GM23338 (cell line): Measurements from ENCODE around the gene LIX1L. TPM values are rescaled to one million over a fixed set of nuclear protein-coding genes. Genes with fewer than 3 reads are reported as not detected.

Experiments
- ATAC-seq: fragments of 200-7000 bp; cut with Tn5 transposase; 3 replicates; pipeline ENCODE4 v1.9.1; 2020
- DNase-seq: peaks from one replicate; pipeline ENCODE4 v3.0.0-alpha.2; 2015; ENCODE audit warnings: low spot score
- H2AFZ ChIP-seq: fragments of 200-600 bp; sonication (generic); 2 replicates; pipeline ENCODE4 v1.8.0; 2016; ENCODE audit warnings: antibody characterized with exemption, mild to moderate bottlenecking, moderate library complexity
- H3F3A ChIP-seq: fragments of 200-600 bp; sonication (generic); replicated peaks from 2 replicates; pipeline ENCODE4 v1.8.0; 2017; ENCODE audit warnings: antibody characterized with exemption, mixed run types, low read depth
- H3K27ac ChIP-seq: fragments of 200-600 bp; sonication (generic); 2 replicates; pipeline ENCODE4 v1.6.1; 2016; ENCODE audit warnings: low read depth
- H3K27me3 ChIP-seq: fragments of 200-600 bp; sonication (generic); 2 replicates; pipeline ENCODE4 v1.8.0; 2016; ENCODE audit warnings: mild to moderate bottlenecking, mixed run types, moderate library complexity; ENCODE audit not compliant: insufficient read depth
- H3K36me3 ChIP-seq: fragments of 200-600 bp; sonication (generic); 2 replicates; pipeline ENCODE4 v1.8.0; 2016; ENCODE audit warnings: mild to moderate bottlenecking; ENCODE audit not compliant: insufficient read depth
- H3K4me1 ChIP-seq: fragments of 200-600 bp; sonication (generic); 2 replicates; pipeline ENCODE4 v1.8.0; 2016; ENCODE audit warnings: mild to moderate bottlenecking, moderate library complexity; ENCODE audit not compliant: insufficient read depth
- H3K4me2 ChIP-seq: fragments of 200-600 bp; sonication (generic); 2 replicates; pipeline ENCODE4 v1.7.1; 2017; ENCODE audit warnings: mixed run types
- H3K4me3 ChIP-seq: fragments of 200-600 bp; sonication (generic); 2 replicates; pipeline ENCODE4 v1.6.1; 2016; ENCODE audit warnings: mixed run types
- H3K79me2 ChIP-seq: fragments of 200-600 bp; sonication (generic); replicated peaks from 2 replicates; pipeline ENCODE4 v1.8.0; 2017; ENCODE audit warnings: mild to moderate bottlenecking; ENCODE audit not compliant: insufficient read depth
- H3K9me2 ChIP-seq: fragments of 200-600 bp; sonication (generic); 2 replicates; pipeline ENCODE4 v1.8.0; 2017; ENCODE audit not compliant: insufficient read depth
- H4K20me1 ChIP-seq: fragments of 200-600 bp; sonication (generic); replicated peaks from 2 replicates; pipeline ENCODE4 v1.8.0; 2017; ENCODE audit warnings: mild to moderate bottlenecking; ENCODE audit not compliant: insufficient read depth
- H3K27ac Mint-ChIP-seq: 2 replicates; pipeline ENCODE4 v1.8.0; 2020; ENCODE audit warnings: inconsistent platforms, mild to moderate bottlenecking, moderate library complexity, mixed read lengths
- H3K27me3 Mint-ChIP-seq: 3 replicates; pipeline ENCODE4 v1.8.0; 2022; ENCODE audit warnings: low read depth, mild to moderate bottlenecking, moderate library complexity, mixed read lengths, inconsistent platforms; ENCODE audit not compliant: insufficient read depth, poor library complexity
- H3K36me3 Mint-ChIP-seq: 3 replicates; pipeline ENCODE4 v1.8.0; 2021; ENCODE audit warnings: low read depth, mild to moderate bottlenecking, inconsistent platforms, moderate library complexity, mixed read lengths
- H3K4me1 Mint-ChIP-seq: 3 replicates; pipeline ENCODE4 v1.8.0; 2020; ENCODE audit warnings: mild to moderate bottlenecking, inconsistent platforms, mixed read lengths
- H3K4me3 Mint-ChIP-seq: 3 replicates; pipeline ENCODE4 v1.8.0; 2021; ENCODE audit warnings: moderate library complexity, mild to moderate bottlenecking, inconsistent platforms, mixed read lengths
- H3K9me3 Mint-ChIP-seq: 3 replicates; pipeline ENCODE4 v1.8.0; 2020; ENCODE audit warnings: moderate library complexity, mild to moderate bottlenecking, inconsistent platforms, mixed read lengths
- CREB1 ChIP-seq: fragments of 250-450 bp; sonication (Bioruptor Pico); IDR thresholded peaks from 2 replicates; pipeline ENCODE4 v1.5.0; 2020; ENCODE audit warnings: low read depth, mild to moderate bottlenecking, moderate library complexity
- CTCF ChIP-seq, 2 experiments: fragments of 200-600 bp in 1 of 2; sonication (generic) in 1 of 2; conservative IDR thresholded peaks; 2 replicates each; pipeline versions ENCODE4 v1.5.1 to v1.6.1; 2016 to 2017; ENCODE audit warnings: antibody characterized with exemption in 2 of 2, low read depth in 2 of 2, mild to moderate bottlenecking in 2 of 2, moderate library complexity in 1 of 2
- ETS1 ChIP-seq: IDR thresholded peaks from 2 replicates; pipeline ENCODE4 v1.6.1; 2016; ENCODE audit warnings: antibody characterized with exemption
- EZH2 ChIP-seq: fragments of 200-600 bp; sonication (generic); IDR thresholded peaks from one replicate; pipeline ENCODE4 v1.8.0; 2017; ENCODE audit warnings: antibody characterized with exemption, mild to moderate bottlenecking, low read depth; ENCODE audit not compliant: unreplicated experiment
- EZH2phosphoT487 ChIP-seq: fragments of 200-600 bp; sonication (generic); IDR thresholded peaks from one replicate; pipeline ENCODE4 v1.8.1; 2018; ENCODE audit warnings: antibody characterized with exemption; ENCODE audit not compliant: unreplicated experiment
- JUNB ChIP-seq: IDR thresholded peaks from one replicate; pipeline ENCODE4 v1.6.1; 2016; ENCODE audit warnings: antibody characterized with exemption; ENCODE audit not compliant: unreplicated experiment
- NANOG ChIP-seq: IDR thresholded peaks from 2 replicates; pipeline ENCODE4 v1.6.1; 2016; ENCODE audit warnings: antibody characterized with exemption, borderline replicate concordance
- POLR2AphosphoS5 ChIP-seq: IDR thresholded peaks from 2 replicates; pipeline ENCODE4 v1.6.1; 2016; ENCODE audit warnings: antibody characterized with exemption, low read depth
- REST ChIP-seq: IDR thresholded peaks from one replicate; pipeline ENCODE4 v1.6.1; 2018; ENCODE audit warnings: antibody characterized with exemption; ENCODE audit not compliant: unreplicated experiment
- STAT1 ChIP-seq: IDR thresholded peaks from one replicate; pipeline ENCODE4 v1.6.1; 2016; ENCODE audit warnings: antibody characterized with exemption; ENCODE audit not compliant: unreplicated experiment
- ZNF114 ChIP-seq: fragments of 250-450 bp; sonication (Bioruptor Pico); IDR thresholded peaks from 2 replicates; pipeline ENCODE4 v1.5.0; 2020; ENCODE audit warnings: mild to moderate bottlenecking, moderate library complexity
- ZNF331 ChIP-seq: fragments of 250-450 bp; sonication (Bioruptor Pico); IDR thresholded peaks from 2 replicates; pipeline ENCODE4 v1.5.0; 2020; ENCODE audit warnings: low read depth, mild to moderate bottlenecking, moderate library complexity
- ZNF462 ChIP-seq: fragments of 250-450 bp; sonication (Bioruptor Pico); IDR thresholded peaks from 2 replicates; pipeline ENCODE4 v1.5.0; 2020; ENCODE audit warnings: mild to moderate bottlenecking, moderate library complexity
- polyA plus RNA-seq: library from polyadenylated mRNA; unstranded; fragments of >200 nt; fragmentation: Nextera tagmentation; extraction: Ambion mirVana; gene quantifications from 2 replicates; pipeline ENCODE4 v1.2.1, GENCODE V29; 2016
- total RNA-seq: library from RNA; depleted of rRNA; stranded (reverse); fragments of >200 nt; shearing (Covaris generic); gene quantifications from 2 replicates; pipeline ENCODE4 v1.2.3, GENCODE V29; 2014

LIX1L gene
- total and polyA plus RNA-seq, 2 experiments from 2014 or later = 0.76 to 2.6 TPM

GRCh38 chr1:145893306-145894055 is 64.3 kb downstream of the LIX1L start:
- TF ChIP-seq ZNF462 (CRISPR knock-in tag) (no peak), JUNB (no peak), POLR2AphosphoS5 (no peak), NANOG (no peak), ZNF331 (CRISPR knock-in tag) (no peak), EZH2phosphoT487 (no peak), STAT1 (no peak), EZH2 (no peak), CTCF (conservative IDR thresholded peaks at IDR 0.05; ENCODE audit: low read depth in 2 of 2) (no peak), ETS1 (no peak), REST (no peak), ZNF114 (no peak), CREB1 (CRISPR knock-in tag) (no peak)
- Histone ChIP-seq H3K27me3 (no peaks in the 10 kb centered on the region), H3K9me2 (no peaks in the 10 kb centered on the region), H3K36me3 (no peaks in the 10 kb centered on the region), H3K4me1 (peaks cover 3% of the 10 kb centered on the region; the same call in 1 of the 2 replicates), H3K79me2 (no peaks in the 10 kb centered on the region), H3K4me2 (no peak overlapping the region), H4K20me1 (no peaks in the 10 kb centered on the region), H3K27ac (no peak overlapping the region), H3K4me3 (no peak overlapping the region), H2AFZ (no peak overlapping the region), H3F3A (no peaks in the 10 kb centered on the region)
- Mint-ChIP-seq H3K4me1 (peaks cover 6% of the 10 kb centered on the region; the same call in 2 of the 3 replicates), H3K36me3 (no peaks in the 10 kb centered on the region), H3K27ac (no peak overlapping the region), H3K9me3 (no peaks in the 10 kb centered on the region; the same call in 2 of the 3 replicates), H3K27me3 (peaks cover 10% of the 10 kb centered on the region), H3K4me3 (no peak overlapping the region)
- DNase-seq = no peak
- no peak for ATAC-seq
